Endothelial cell of umbilical vein (primary cell): ENCODE data around the gene ADAM11. TPM values are rescaled to one million over a fixed set of nuclear protein-coding genes. Genes with fewer than 3 reads are reported as not detected.

Experiments
- BruUV-seq: library from RNA; stranded (reverse); fragments of 400-500 nt; replicated peaks from 2 replicates; lab custom pipeline; 2021; lab: Mats Ljungman, UMichigan
- CTCF ChIA-PET: fragments of 300-600, 350-600 bp; sonication (Branson Sonifier 250); formaldehyde crosslinking; loops from one replicate; lab custom pipeline; 2021; ENCODE audit warnings: antibody characterized with exemption, inconsistent platforms; lab: Charles Lee
- POLR2A ChIA-PET: fragments of 300-600, 350-600 bp; sonication (Branson Sonifier 250); formaldehyde crosslinking; loops from one replicate; lab custom pipeline; 2021; ENCODE audit warnings: antibody characterized with exemption, inconsistent platforms; lab: Charles Lee
- DNase-seq: peaks from one replicate; pipeline ENCODE4 v3.0.0-alpha.2; 2011; ENCODE audit warnings: low read depth, low spot score
- FAIRE-seq: peaks from 2 replicates; lab custom pipeline; 2011; peaks lifted over from hg19 to GRCh38; lab: Jason Lieb, UNC
- H2AFZ ChIP-seq: 2 replicates; pipeline ENCODE4 v1.6.0; 2012; ENCODE audit warnings: low read depth, low read length, control low read depth, inconsistent platforms
- H3K27ac ChIP-seq: 2 replicates; pipeline ENCODE4 v1.5.1; 2011; ENCODE audit warnings: low read depth, mild to moderate bottlenecking, control low read depth, low read length, moderate library complexity; ENCODE audit not compliant: insufficient read depth
- H3K27me3 ChIP-seq, 2 experiments: 2 replicates each; pipeline versions ENCODE4 v1.6.0 to v1.6.1; 2011; ENCODE audit warnings: low read length in 2 of 2, mixed read lengths in 1 of 2; ENCODE audit not compliant: control insufficient read depth in 2 of 2, insufficient read depth in 2 of 2
- H3K36me3 ChIP-seq, 2 experiments: 2 replicates in 1 of 2; 3 replicates in 1 of 2; pipeline ENCODE4 v1.5.1; 2011; ENCODE audit warnings: low read length in 2 of 2, mild to moderate bottlenecking in 1 of 2, moderate library complexity in 1 of 2; ENCODE audit not compliant: control insufficient read depth in 2 of 2, insufficient read depth in 2 of 2; ENCODE audit errors: extremely low read depth in 1 of 2
- H3K4me1 ChIP-seq: 3 replicates; pipeline ENCODE4 v1.5.1; 2011; ENCODE audit warnings: mild to moderate bottlenecking, low read length; ENCODE audit not compliant: control insufficient read depth, insufficient read depth; ENCODE audit errors: extremely low read depth
- H3K4me2 ChIP-seq: 2 replicates; pipeline ENCODE4 v1.6.1; 2011; ENCODE audit warnings: low read length, control low read depth, mixed read lengths; ENCODE audit not compliant: insufficient read depth
- H3K4me3 ChIP-seq, 3 experiments: fragments of 200-600 bp in 1 of 3; sonication (generic), shearing (Covaris generic) in 1 of 3; replicated peaks in 1 of 3; 2 replicates each; pipeline ENCODE4 v1.5.1; 2011 to 2016; ENCODE audit warnings: control low read depth in 3 of 3, low read length in 3 of 3, mild to moderate bottlenecking in 2 of 3, inconsistent platforms in 1 of 3, low read depth in 1 of 3, moderate library complexity in 1 of 3; ENCODE audit not compliant: insufficient read depth in 1 of 3
- H3K79me2 ChIP-seq: 2 replicates; pipeline ENCODE4 v1.6.0; 2012; ENCODE audit warnings: low read length, inconsistent platforms; ENCODE audit not compliant: control insufficient read depth, insufficient read depth
- H3K9ac ChIP-seq: replicated peaks from 2 replicates; pipeline ENCODE3; 2011; ENCODE audit warnings: low read length, control low read depth; ENCODE audit not compliant: insufficient read depth; ENCODE audit errors: extremely low read depth
- H3K9me1 ChIP-seq: replicated peaks from 3 replicates; pipeline ENCODE4 v1.6.0; 2011; ENCODE audit warnings: mild to moderate bottlenecking, low read length; ENCODE audit not compliant: control insufficient read depth, insufficient read depth; ENCODE audit errors: extremely low read depth
- H3K9me3 ChIP-seq: replicated peaks from 2 replicates; pipeline ENCODE4 v1.5.1; 2012; ENCODE audit warnings: low read length, inconsistent platforms; ENCODE audit not compliant: control insufficient read depth, insufficient read depth
- H4K20me1 ChIP-seq: replicated peaks from 2 replicates; pipeline ENCODE3; 2011; ENCODE audit warnings: mild to moderate bottlenecking, low read length; ENCODE audit not compliant: control insufficient read depth, insufficient read depth; ENCODE audit errors: extremely low read depth
- EZH2 ChIP-seq: IDR thresholded peaks from 2 replicates; pipeline ENCODE4 v1.6.1; 2012; ENCODE audit warnings: borderline replicate concordance, low read depth, mild to moderate bottlenecking, moderate library complexity, low read length, inconsistent platforms; ENCODE audit not compliant: severe bottlenecking
- FOS ChIP-seq: IDR thresholded peaks from 2 replicates; pipeline ENCODE4 v1.6.1; 2011; ENCODE audit warnings: mild to moderate bottlenecking, low read length, moderate library complexity, borderline replicate concordance; ENCODE audit not compliant: insufficient read depth
- GATA2 ChIP-seq: IDR thresholded peaks from 2 replicates; pipeline ENCODE4 v1.7.0; 2011; ENCODE audit warnings: low read depth, mild to moderate bottlenecking, moderate library complexity, mixed read lengths, low read length; ENCODE audit not compliant: insufficient read length, insufficient read depth
- JUN ChIP-seq: IDR thresholded peaks from 2 replicates; pipeline ENCODE4 v1.6.1; 2011; ENCODE audit warnings: borderline replicate concordance, low read depth; ENCODE audit not compliant: insufficient read length, insufficient read depth
- MAX ChIP-seq: IDR thresholded peaks from 2 replicates; pipeline ENCODE4 v1.6.1; 2011; ENCODE audit not compliant: insufficient read depth, insufficient read length
- MYC ChIP-seq: IDR thresholded peaks from one replicate; pipeline ENCODE4 v1.6.1; 2011; ENCODE audit warnings: mild to moderate bottlenecking, low read depth, low read length
- POLR2A ChIP-seq: IDR thresholded peaks from 2 replicates; pipeline ENCODE4 v1.6.1; 2012; ENCODE audit warnings: low read depth, mild to moderate bottlenecking, control low read depth, low read length
- POLR2AphosphoS5 ChIP-seq: IDR thresholded peaks from 2 replicates; pipeline ENCODE4 v1.6.1; 2012; ENCODE audit warnings: low read depth, mild to moderate bottlenecking, control low read depth, low read length, moderate library complexity; ENCODE audit not compliant: insufficient read depth
- dilution Hi-C: fragments of 300-500 bp; cut with MboI; formaldehyde crosslinking; loops from one replicate; pipeline ENCODE4 v1.15.0; 2019; ENCODE audit warnings: low sequenced_read_pairs; ENCODE audit not compliant: extremely low pct_ligation_motif_present
- intact Hi-C: fragments of 100-400 bp; cut with micrococcal nuclease; formaldehyde crosslinking; loops from one replicate; pipeline ENCODE4 v1.10.0; 2022
- polyA plus RNA-seq, 4 experiments: library from polyadenylated mRNA; depleted of rRNA in 3 of 4; stranded (reverse) in 3 of 4; unstranded in 1 of 4; fragments of >200 nt; gene quantifications; 2 replicates each; pipeline versions ENCODE4 v1.2.1 to v1.2.3, GENCODE V29; 2011 to 2012; ENCODE audit warnings: missing spikeins in 1 of 4
- total RNA-seq: library from RNA; stranded (reverse); gene quantifications from 2 replicates; pipeline ENCODE4 v1.2.3, GENCODE V29; 2021
- TF ChIP-seq, protein P1 (sequence below), 2 donors: IDR thresholded peaks; 1 replicate in 1 of 2; 2 replicates in 1 of 2; pipeline ENCODE4 v1.5.1; 2011; ENCODE audit warnings: low read length in 2 of 2, mild to moderate bottlenecking in 2 of 2, moderate library complexity in 2 of 2, control low read depth in 1 of 2, inconsistent platforms in 1 of 2, low read depth in 1 of 2; ENCODE audit not compliant: insufficient read depth in 1 of 2; ENCODE audit errors: extremely low read depth in 1 of 2

The ADAM11 gene
- total and polyA plus RNA-seq, 2 donors (not counting 3 experiments of a cell fraction or from before 2014, with no cell fraction given): 0.71 to 1.1 TPM

- CTCF ChIA-PET: interaction anchor here (1.3 to 1.8 kb wide), 3 partner anchors 16 to 119 kb away, joined by 3 to 9 read pairs (median 5); no protein-coding TSS in a partner anchor
- no peak overlapping the region for H3K9ac ChIP-seq
- no peaks in the 10 kb centered on the region for H3K36me3 ChIP-seq
- no TSS peak for BruUV-seq
- no peaks in the 10 kb centered on the region for H3K9me3 ChIP-seq
- intact Hi-C loops (no loop called here), dilution Hi-C loops (loop anchor here (25.0 kb wide), 1 partner anchor 102 kb away; no protein-coding TSS in a partner anchor)
- FAIRE-seq (no peak), DNase-seq (no peak)
- POLR2A ChIA-PET: no interaction called here
- H2AFZ ChIP-seq: no peak overlapping the region
- H3K79me2 ChIP-seq: no peaks in the 10 kb centered on the region
- no peak overlapping the region for H3K4me2 ChIP-seq
- TF ChIP-seq EZH2 (no peak), JUN (no peak), GATA2 (no peak), MAX (no peak), POLR2AphosphoS5 (no peak), FOS (no peak), POLR2A (no peak), MYC (no peak)
- TF ChIP-seq, protein P1, sequence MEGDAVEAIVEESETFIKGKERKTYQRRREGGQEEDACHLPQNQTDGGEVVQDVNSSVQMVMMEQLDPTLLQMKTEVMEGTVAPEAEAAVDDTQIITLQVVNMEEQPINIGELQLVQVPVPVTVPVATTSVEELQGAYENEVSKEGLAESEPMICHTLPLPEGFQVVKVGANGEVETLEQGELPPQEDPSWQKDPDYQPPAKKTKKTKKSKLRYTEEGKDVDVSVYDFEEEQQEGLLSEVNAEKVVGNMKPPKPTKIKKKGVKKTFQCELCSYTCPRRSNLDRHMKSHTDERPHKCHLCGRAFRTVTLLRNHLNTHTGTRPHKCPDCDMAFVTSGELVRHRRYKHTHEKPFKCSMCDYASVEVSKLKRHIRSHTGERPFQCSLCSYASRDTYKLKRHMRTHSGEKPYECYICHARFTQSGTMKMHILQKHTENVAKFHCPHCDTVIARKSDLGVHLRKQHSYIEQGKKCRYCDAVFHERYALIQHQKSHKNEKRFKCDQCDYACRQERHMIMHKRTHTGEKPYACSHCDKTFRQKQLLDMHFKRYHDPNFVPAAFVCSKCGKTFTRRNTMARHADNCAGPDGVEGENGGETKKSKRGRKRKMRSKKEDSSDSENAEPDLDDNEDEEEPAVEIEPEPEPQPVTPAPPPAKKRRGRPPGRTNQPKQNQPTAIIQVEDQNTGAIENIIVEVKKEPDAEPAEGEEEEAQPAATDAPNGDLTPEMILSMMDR (IDR thresholded peaks at IDR 0.05; ENCODE audit: extremely low read depth in 1 of 2, insufficient read depth in 1 of 2, low read depth in 1 of 2, low read length in 2 of 2): no peak
- no peak overlapping the region for H3K4me3 ChIP-seq
- no peak overlapping the region for H3K27ac ChIP-seq
- no peaks in the 10 kb centered on the region for H3K27me3 ChIP-seq
- no peaks in the 10 kb centered on the region for H4K20me1 ChIP-seq
- H3K9me1 ChIP-seq: no peaks in the 10 kb centered on the region
- H3K4me1 ChIP-seq: peaks cover 5% of the 10 kb centered on the region
Observed at GRCh38 chr17:44759916-44760243, 1.1 kb downstream of the ADAM11 start.
